Thoracic aorta (tissue), 2 donors: ENCODE results near the gene CCNB1. TPM values are rescaled to one million over a fixed set of nuclear protein-coding genes. Genes with fewer than 3 reads are reported as not detected.
A peak's percentile ranks its signal among the peaks of the same experiment; 100 is the strongest.
"Not testable (repeated sequence)": the region's sequence is repeated elsewhere in the genome, so short reads cannot be mapped to it uniquely, and the experiment has no call there.

Experiments
- ATAC-seq: fragments of 150-250 bp; one replicate; pipeline ENCODE4 v1.8.0; 2017; ENCODE audit warnings: low read depth; ENCODE audit not compliant: insufficient number of reproducible peaks, low FRiP score
- DNase-seq: peaks from one replicate; pipeline ENCODE4 v3.0.0-alpha.2; 2020; ENCODE audit warnings: low spot score
- H3K27ac ChIP-seq, 2 donors: fragments of 200-600 bp; sonication (generic); 1 replicate in 1 of 2; 2 replicates in 1 of 2; pipeline ENCODE4 v1.5.1; 2016; ENCODE audit warnings: mild to moderate bottlenecking in 2 of 2, moderate library complexity in 2 of 2
- H3K27me3 ChIP-seq: fragments of 200-600 bp; sonication (generic); replicated peaks from 2 replicates; pipeline ENCODE4 v1.6.0; 2016; ENCODE audit warnings: mild to moderate bottlenecking; ENCODE audit not compliant: insufficient read depth
- H3K36me3 ChIP-seq: fragments of 200-600 bp; sonication (generic); one replicate; pipeline ENCODE4 v1.5.1; 2016
- H3K4me1 ChIP-seq, 2 donors: fragments of 200-600 bp; sonication (generic); 1 replicate in 1 of 2; 2 replicates in 1 of 2; pipeline versions ENCODE4 v1.5.1 to v1.6.0; 2016; ENCODE audit warnings: low read depth in 2 of 2, mild to moderate bottlenecking in 1 of 2; ENCODE audit not compliant: control insufficient read depth in 1 of 2
- H3K4me3 ChIP-seq: fragments of 200-600 bp; sonication (generic); 2 replicates; pipeline ENCODE4 v1.5.1; 2016; ENCODE audit warnings: mild to moderate bottlenecking
- H3K9me3 ChIP-seq: fragments of 200-600 bp; sonication (generic); 2 replicates; pipeline ENCODE4 v1.5.1; 2016
- total RNA-seq, 2 donors: library from RNA; depleted of rRNA; stranded (reverse); fragments of >200 nt; gene quantifications; one replicate each; pipeline versions ENCODE4 v1.1.0 to v1.2.3, GENCODE V29; 2016
- TF ChIP-seq, protein P1 (sequence below): fragments of 200-600 bp; sonication (generic); IDR thresholded peaks from one replicate; pipeline ENCODE4 v1.5.1; 2019; ENCODE audit warnings: antibody characterized with exemption

CCNB1 gene
- total RNA-seq, 2 donors from 2014 or later, result 9.4 TPM; not detected in 1

DNA sequence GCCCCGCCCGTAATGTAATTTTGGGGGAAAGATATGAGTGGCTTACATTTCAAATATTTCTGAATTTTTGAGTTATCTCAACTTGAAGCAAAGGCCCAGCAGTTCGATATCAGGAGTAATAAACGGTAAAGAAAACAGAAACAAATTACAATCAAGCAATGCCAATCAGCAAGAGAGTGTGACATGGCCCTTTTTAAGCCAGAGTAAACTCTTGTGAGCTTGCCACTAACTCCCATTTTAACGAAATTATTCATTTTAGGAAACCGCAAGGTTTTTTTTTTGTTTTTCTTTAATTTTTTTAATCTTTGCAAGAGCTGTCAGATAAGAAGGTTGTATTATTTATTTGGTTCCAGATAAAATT, 50.2 kb downstream of the CCNB1 start:
- H3K36me3 ChIP-seq, result no peaks in the 10 kb centered on the region
- peak overlapping the region; percentile 96 for H3K4me3 ChIP-seq
- ATAC-seq (no peak), DNase-seq (no peak)
- H3K4me1 ChIP-seq, result peaks cover 6 to 11% of the 10 kb centered on the region in 2 donors
- H3K9me3 ChIP-seq, result no peaks in the 10 kb centered on the region
- TF ChIP-seq, protein P1, sequence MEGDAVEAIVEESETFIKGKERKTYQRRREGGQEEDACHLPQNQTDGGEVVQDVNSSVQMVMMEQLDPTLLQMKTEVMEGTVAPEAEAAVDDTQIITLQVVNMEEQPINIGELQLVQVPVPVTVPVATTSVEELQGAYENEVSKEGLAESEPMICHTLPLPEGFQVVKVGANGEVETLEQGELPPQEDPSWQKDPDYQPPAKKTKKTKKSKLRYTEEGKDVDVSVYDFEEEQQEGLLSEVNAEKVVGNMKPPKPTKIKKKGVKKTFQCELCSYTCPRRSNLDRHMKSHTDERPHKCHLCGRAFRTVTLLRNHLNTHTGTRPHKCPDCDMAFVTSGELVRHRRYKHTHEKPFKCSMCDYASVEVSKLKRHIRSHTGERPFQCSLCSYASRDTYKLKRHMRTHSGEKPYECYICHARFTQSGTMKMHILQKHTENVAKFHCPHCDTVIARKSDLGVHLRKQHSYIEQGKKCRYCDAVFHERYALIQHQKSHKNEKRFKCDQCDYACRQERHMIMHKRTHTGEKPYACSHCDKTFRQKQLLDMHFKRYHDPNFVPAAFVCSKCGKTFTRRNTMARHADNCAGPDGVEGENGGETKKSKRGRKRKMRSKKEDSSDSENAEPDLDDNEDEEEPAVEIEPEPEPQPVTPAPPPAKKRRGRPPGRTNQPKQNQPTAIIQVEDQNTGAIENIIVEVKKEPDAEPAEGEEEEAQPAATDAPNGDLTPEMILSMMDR, result no peak
- no peaks in the 10 kb centered on the region for H3K27me3 ChIP-seq
- peak overlapping the region in 1 of 2 donors; percentile 86 for H3K27ac ChIP-seq

DNA sequence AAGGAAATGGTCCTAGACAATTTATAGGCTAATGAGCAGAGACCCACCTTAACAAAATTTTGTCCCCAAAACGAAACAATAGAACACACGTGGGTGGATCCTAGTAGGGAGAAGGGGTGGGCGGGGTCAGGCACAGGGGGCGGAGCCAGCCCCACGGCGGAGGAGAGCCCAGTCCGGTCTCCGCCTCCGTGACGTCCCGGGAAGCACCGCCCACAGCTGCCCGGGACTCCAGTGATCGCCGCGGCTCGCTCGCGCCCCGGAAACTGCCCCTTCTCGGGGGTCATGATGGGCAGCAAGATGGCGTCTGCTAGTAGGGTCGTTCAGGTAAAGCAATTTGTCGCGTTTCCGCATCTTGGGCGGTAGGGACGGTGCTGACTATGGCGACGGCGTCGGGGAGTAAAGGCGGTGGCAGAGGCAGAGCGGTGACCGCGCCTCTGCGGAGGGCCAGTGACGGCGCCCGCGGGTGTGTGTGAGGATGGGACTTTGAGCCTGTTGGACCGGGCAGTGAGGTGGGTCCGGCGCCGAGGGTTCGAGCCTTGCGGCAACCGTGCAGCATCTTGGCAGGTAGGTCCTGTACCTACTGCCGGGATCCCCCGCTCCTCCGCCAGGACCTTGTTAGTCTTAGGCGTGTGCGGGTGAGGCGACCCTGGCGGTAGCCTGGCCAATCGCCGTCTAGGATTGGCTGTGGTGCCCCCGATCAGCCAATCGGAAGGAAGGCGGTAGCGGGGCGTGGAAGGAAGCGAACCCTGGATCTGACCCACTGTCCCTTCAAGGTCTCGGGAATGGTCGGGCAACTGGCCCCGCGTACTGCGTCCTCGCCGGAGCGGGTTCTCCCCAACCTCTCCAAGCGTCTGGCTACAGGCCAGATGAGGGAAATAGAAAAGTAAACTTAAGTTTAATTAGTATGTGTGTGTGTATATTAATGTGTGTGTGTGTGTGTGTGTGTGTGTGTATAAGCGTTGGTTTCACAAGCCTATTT, 50.9 kb downstream of the CCNB1 start:
- Histone ChIP-seq H3K4me1 (peaks cover 6 to 11% of the 10 kb centered on the region in 2 donors), H3K36me3 (no peaks in the 10 kb centered on the region), H3K27me3 (no peaks in the 10 kb centered on the region), H3K4me3 (peak overlapping the region; percentile 96), H3K27ac (peak overlapping the region; percentile 80 to 86), H3K9me3 (no peaks in the 10 kb centered on the region)
- DNase-seq (peak; percentile 97), ATAC-seq (peak; percentile 95)
- TF ChIP-seq, protein P1, result no peak

DNA sequence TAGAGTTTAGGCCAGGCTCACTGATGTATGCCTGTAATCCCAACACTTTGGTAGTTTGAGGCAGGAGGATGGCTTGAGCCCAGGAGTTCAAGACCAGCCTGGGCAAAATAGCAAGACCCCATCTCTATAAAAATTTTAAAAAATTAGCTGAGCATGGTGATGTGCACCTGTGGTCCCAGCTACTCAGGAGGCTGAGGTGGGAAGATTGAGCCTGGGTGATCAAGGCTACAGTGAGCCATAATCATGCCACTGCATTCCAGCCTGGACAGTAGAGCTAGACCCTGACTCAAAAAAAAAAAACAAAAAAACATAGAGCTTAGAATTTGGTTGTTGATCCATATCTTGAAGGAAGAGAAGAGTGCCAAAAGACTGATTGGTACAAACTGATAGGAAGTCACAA, 53.0 kb downstream of the CCNB1 start:
- Histone ChIP-seq H3K9me3 (no peaks in the 10 kb centered on the region), H3K4me1 (peaks cover 6 to 11% of the 10 kb centered on the region in 2 donors), H3K36me3 (no peaks in the 10 kb centered on the region), H3K4me3 (no peak overlapping the region), H3K27ac (no peak overlapping the region), H3K27me3 (no peaks in the 10 kb centered on the region)
- ATAC-seq, result no peak
- TF ChIP-seq, protein P1, result no peak
- no peak for DNase-seq

DNA sequence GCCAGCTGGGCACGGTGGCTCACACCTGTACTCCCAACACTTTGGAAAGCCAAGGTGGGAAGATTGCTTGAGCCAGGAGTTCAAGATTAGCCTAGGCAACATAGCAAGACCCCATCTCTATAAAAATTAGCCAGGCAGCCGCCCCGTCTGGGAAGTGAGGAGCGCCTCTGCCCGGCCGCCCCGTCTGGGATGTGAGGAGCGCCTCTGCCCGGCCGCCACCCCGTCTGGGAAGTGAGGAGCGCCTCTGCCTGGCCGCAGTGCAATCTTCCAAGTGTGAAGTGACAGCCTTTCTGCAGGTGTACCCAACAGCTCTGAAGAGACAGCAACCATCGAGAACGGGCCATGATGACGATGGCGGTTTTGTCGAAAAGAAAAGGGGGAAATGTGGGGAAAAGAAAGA, 53.4 kb downstream of the CCNB1 start:
- H3K9me3 ChIP-seq, H3K4me3 ChIP-seq, H3K36me3 ChIP-seq, ATAC-seq, H3K27me3 ChIP-seq, H3K27ac ChIP-seq, DNase-seq: not testable (repeated sequence)
- peaks cover 6 to 11% of the 10 kb centered on the region in 2 donors for H3K4me1 ChIP-seq

DNA sequence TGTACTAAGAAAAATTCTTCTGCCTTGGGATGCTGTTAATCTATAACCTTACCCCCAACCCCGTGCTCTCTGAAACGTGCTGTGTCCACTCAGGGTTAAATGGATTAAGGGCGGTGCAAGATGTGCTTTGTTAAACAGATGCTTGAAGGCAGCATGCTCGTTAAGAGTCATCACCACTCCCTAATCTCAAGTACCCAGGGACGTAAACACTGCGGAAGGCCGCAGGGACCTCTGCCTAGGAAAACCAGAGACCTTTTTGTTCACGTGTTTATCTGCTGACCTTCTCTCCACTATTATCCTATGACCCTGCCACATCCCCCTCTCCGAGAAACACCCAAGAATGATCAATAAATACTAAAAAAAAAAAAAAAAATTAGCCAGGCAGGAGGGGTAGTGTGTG, 53.9 kb downstream of the CCNB1 start:
- ATAC-seq, H3K9me3 ChIP-seq, H3K27ac ChIP-seq, H3K27me3 ChIP-seq, H3K4me3 ChIP-seq, H3K36me3 ChIP-seq, DNase-seq: not testable (repeated sequence)
- H3K4me1 ChIP-seq, result peaks cover 6 to 11% of the 10 kb centered on the region in 2 donors

DNA sequence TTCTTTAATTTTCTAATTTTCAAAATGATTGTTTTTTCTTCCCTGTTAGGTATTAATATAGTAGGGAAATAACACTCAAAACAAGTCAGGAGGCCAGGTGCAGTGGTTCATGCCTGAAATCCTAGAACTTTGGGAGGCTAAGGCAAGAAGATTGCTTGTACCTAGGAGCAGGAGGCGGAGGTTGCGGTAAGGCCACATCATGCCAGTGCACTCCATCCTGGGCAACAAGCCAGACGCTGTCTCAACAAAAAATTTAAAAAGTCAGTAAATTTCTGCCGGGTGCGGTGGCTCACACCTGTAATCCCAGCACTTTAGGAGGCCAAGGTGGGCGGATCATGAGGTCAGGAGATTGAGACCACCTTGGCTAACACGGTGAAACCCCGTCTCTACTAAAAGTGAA, 57.6 kb downstream of the CCNB1 start:
- H3K9me3 ChIP-seq, result no peaks in the 10 kb centered on the region
- no peak for ATAC-seq
- no peaks in the 10 kb centered on the region for H3K27me3 ChIP-seq
- H3K4me1 ChIP-seq, result no peaks in the 10 kb centered on the region
- peaks cover 17% of the 10 kb centered on the region for H3K36me3 ChIP-seq
- no peak for DNase-seq
- H3K4me3 ChIP-seq, result no peak overlapping the region
- no peak overlapping the region for H3K27ac ChIP-seq
- TF ChIP-seq, protein P1, result no peak
